Loucy (cell line): ENCODE data around the gene H3-3A.

ENCODE experiments used
- H2AFZ ChIP-seq: fragments of 200-600 bp; sonication (generic); 2 replicates; pipeline ENCODE4 v1.6.0; 2016; ENCODE audit warnings: antibody characterized with exemption, mild to moderate bottlenecking, low read length, moderate library complexity
- H3F3A ChIP-seq: fragments of 200-600 bp; 2 replicates; pipeline ENCODE4 v1.6.0; 2016; ENCODE audit warnings: antibody characterized with exemption, low read depth, mild to moderate bottlenecking
- H3K27me3 ChIP-seq: fragments of 200-600 bp; sonication (generic); 2 replicates; pipeline ENCODE4 v1.6.1; 2014; ENCODE audit warnings: low read length, mild to moderate bottlenecking; ENCODE audit not compliant: insufficient read depth, poor library complexity, severe bottlenecking
- H3K36me3 ChIP-seq: fragments of 200-600 bp; sonication (generic); 2 replicates; pipeline ENCODE4 v1.6.1; 2016; ENCODE audit warnings: low read length; ENCODE audit not compliant: insufficient read depth
- H3K4me1 ChIP-seq: fragments of 200-600 bp; sonication (generic); 2 replicates; pipeline ENCODE4 v1.5.1; 2014; ENCODE audit warnings: low read length, mild to moderate bottlenecking; ENCODE audit not compliant: insufficient read depth, poor library complexity, severe bottlenecking
- H3K4me2 ChIP-seq: fragments of 200-600 bp; sonication (generic); 2 replicates; pipeline ENCODE4 v1.6.0; 2014; ENCODE audit warnings: antibody characterized with exemption, low read length, low read depth, mild to moderate bottlenecking; ENCODE audit not compliant: poor library complexity, severe bottlenecking
- H3K4me3 ChIP-seq: fragments of 200-600 bp; sonication (generic); 2 replicates; pipeline ENCODE4 v1.5.1; 2014; ENCODE audit warnings: low read length, mild to moderate bottlenecking, mixed read lengths; ENCODE audit not compliant: poor library complexity, severe bottlenecking
- H3K79me2 ChIP-seq: fragments of 200-600 bp; sonication (generic); 2 replicates; pipeline ENCODE4 v1.6.1; 2014; ENCODE audit warnings: low read length; ENCODE audit not compliant: insufficient read depth
- H3K9ac ChIP-seq: fragments of 200-600 bp; sonication (generic); 2 replicates; pipeline ENCODE4 v1.6.0; 2014; ENCODE audit warnings: mild to moderate bottlenecking, low read depth, low read length, moderate library complexity; ENCODE audit not compliant: poor library complexity, severe bottlenecking
- H3K9me2 ChIP-seq: fragments of 200-600 bp; sonication (generic); replicated peaks from 2 replicates; pipeline ENCODE4 v1.6.1; 2016; ENCODE audit warnings: low read depth, low read length, mixed read lengths
- H3K9me3 ChIP-seq: fragments of 200-600 bp; sonication (generic); 2 replicates; pipeline ENCODE4 v1.6.1; 2014; ENCODE audit warnings: mild to moderate bottlenecking, antibody characterized with exemption, low read length, low read depth; ENCODE audit not compliant: insufficient read depth
- H4K20me1 ChIP-seq: fragments of 200-600 bp; sonication (generic); 2 replicates; pipeline ENCODE4 v1.6.0; 2014; ENCODE audit warnings: antibody characterized with exemption, low read length, mild to moderate bottlenecking; ENCODE audit not compliant: insufficient read depth, poor library complexity, severe bottlenecking
- CTCF ChIP-seq: fragments of 200-600 bp; sonication (generic); conservative IDR thresholded peaks from 2 replicates; pipeline ENCODE4 v1.5.1; 2014; ENCODE audit warnings: mild to moderate bottlenecking, antibody characterized with exemption, low read length
- EZH2phosphoT487 ChIP-seq: fragments of 200-600 bp; IDR thresholded peaks from 2 replicates; pipeline ENCODE4 v1.6.1; 2018; ENCODE audit warnings: antibody characterized with exemption, mild to moderate bottlenecking, moderate library complexity, borderline replicate concordance

H3-3A gene

GRCh38 chr1:226119169-226119568 is 56.7 kb downstream of the H3-3A start:
- no peaks in the 10 kb centered on the region for H3K9me3 ChIP-seq
- no peak for TF ChIP-seq CTCF
- TF ChIP-seq EZH2phosphoT487: no peak
- H4K20me1 ChIP-seq: no peaks in the 10 kb centered on the region
- H3K27me3 ChIP-seq: no peaks in the 10 kb centered on the region
- peaks cover 2% of the 10 kb centered on the region; the same call in 1 of the 2 replicates for H3F3A ChIP-seq
- H3K9ac ChIP-seq: no peak overlapping the region
- no peak overlapping the region for H3K4me2 ChIP-seq
- no peaks in the 10 kb centered on the region for H3K9me2 ChIP-seq
- H3K4me1 ChIP-seq: peaks cover 14% of the 10 kb centered on the region
- H3K36me3 ChIP-seq: no peaks in the 10 kb centered on the region
- no peak overlapping the region for H2AFZ ChIP-seq
- no peak overlapping the region for H3K4me3 ChIP-seq
- no peaks in the 10 kb centered on the region for H3K79me2 ChIP-seq

- Histone ChIP-seq H4K20me1 (no peaks in the 10 kb centered on the region), H3K79me2 (no peaks in the 10 kb centered on the region), H3K9ac (no peak overlapping the region), H3K36me3 (no peaks in the 10 kb centered on the region), H3K9me3 (no peaks in the 10 kb centered on the region), H2AFZ (no peak overlapping the region), H3K4me1 (peaks cover 24% of the 10 kb centered on the region), H3K4me2 (no peak overlapping the region), H3K27me3 (no peaks in the 10 kb centered on the region), H3F3A (peaks cover 2% of the 10 kb centered on the region; the same call in 1 of the 2 replicates), H3K9me2 (no peaks in the 10 kb centered on the region), H3K4me3 (no peak overlapping the region)
- TF ChIP-seq CTCF (no peak), EZH2phosphoT487 (no peak)
These were observed 57.9 kb downstream of the H3-3A start for GRCh38 chr1:226120398-226120797.

GRCh38 chr1:226121049-226121586 is 58.6 kb downstream of the H3-3A start:
- peak overlapping the region; percentile 85 for H3K9ac ChIP-seq
- H3K79me2 ChIP-seq: no peaks in the 10 kb centered on the region
- H3K4me3 ChIP-seq: peak overlapping the region; percentile 83
- H2AFZ ChIP-seq: peak overlapping the region; percentile 57
- no peaks in the 10 kb centered on the region for H3K9me3 ChIP-seq
- no peaks in the 10 kb centered on the region for H3K36me3 ChIP-seq
- no peaks in the 10 kb centered on the region for H3K27me3 ChIP-seq
- no peaks in the 10 kb centered on the region for H4K20me1 ChIP-seq
- no peaks in the 10 kb centered on the region for H3K9me2 ChIP-seq
- TF ChIP-seq EZH2phosphoT487 (no peak), CTCF (no peak)
- peak overlapping the region; percentile 96 for H3K4me2 ChIP-seq
- peaks cover 2% of the 10 kb centered on the region; the same call in 1 of the 2 replicates for H3F3A ChIP-seq
- H3K4me1 ChIP-seq: peaks cover 26% of the 10 kb centered on the region
